ENCODE measurements around the gene DBN1.

The DBN1 gene

DNA sequence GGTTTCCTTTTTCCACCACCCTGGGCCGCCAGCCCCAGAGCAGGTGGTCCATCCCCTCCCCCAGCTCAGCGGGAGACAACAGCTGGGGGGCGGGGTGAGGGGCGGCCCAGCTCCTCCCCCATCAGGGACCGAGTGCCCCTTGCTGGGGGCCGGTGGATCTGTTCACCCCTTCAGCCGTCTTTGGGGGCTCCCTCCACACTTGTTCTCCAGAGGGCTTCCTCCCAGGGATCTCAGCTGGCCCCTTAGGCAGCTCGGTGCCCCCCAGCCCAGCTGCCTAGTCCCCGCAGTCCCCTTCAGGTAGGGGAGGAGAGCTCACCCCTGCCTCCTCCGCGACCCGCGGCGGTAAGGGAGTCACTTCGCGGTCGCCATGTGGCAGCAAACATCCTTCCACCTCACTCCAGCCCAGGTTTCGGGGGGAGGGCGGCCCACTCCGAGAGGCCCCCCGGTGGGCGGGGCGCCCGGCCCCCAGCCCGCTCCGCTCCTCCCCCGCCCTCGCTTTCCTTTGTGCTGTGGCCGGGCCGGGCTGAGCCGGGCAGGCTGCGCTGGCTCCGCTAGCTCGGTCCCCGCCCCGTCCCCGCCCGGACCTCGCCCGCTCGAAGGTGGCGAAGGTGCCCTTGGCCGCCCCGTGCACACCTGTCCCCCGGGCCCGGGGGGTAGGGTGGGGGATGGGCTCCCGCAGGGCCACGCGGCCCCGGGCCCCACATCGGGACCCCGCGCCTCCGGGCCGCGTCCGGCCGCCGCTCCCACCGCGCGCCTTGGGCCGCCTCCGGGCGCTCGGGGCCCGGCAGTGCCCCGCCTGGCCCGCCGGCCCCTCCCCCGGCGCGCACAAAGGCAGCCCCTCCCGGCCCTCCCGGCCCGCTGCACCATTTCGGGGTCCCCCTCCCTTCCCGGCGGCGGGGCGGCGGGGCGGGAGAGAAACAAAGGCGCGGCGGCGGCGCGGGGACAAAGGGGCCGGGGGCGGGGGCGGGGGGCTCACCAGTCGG is 683 bp downstream of the DBN1 start:
- DNase-seq (ENCODE audit: low read depth), result no peak

DNA sequence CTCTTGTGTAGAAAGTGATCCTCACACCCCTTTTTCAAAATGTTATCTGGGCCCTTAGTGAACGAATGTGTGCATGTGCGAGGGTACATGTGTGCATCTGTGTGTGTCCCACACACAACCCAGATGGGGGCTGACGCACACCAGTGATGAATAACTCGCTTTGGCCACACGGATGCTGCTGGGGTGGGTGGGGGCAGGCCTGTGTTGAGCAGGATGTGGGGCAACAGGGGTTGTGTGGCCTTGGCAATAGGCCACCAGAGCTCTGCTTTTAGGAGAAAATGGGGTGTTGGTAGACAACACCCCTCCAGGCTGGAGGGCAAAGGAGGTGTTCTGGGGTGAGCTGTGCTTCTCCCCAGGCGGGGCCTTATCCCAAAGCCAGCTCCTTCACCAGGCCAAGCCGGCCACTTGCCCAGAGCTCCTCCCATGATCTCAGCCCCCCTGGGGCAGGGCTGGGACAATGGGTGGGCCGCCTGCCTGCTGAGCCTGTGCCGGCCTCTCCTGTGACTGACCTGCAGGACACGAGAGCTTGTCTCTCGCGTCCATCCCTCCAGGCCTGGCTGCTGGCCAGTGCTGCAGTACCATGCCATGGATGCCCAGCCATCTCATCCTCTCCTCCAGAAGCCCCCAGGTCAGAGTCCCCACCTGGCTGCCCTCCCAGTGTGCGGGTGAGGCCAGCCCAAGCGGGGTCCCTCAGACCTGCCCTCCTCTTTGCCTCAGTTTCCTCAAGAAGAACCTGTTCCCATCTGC is 1.7 kb downstream of the DBN1 start:
- no peak for DNase-seq (ENCODE audit: low read depth)

DNA sequence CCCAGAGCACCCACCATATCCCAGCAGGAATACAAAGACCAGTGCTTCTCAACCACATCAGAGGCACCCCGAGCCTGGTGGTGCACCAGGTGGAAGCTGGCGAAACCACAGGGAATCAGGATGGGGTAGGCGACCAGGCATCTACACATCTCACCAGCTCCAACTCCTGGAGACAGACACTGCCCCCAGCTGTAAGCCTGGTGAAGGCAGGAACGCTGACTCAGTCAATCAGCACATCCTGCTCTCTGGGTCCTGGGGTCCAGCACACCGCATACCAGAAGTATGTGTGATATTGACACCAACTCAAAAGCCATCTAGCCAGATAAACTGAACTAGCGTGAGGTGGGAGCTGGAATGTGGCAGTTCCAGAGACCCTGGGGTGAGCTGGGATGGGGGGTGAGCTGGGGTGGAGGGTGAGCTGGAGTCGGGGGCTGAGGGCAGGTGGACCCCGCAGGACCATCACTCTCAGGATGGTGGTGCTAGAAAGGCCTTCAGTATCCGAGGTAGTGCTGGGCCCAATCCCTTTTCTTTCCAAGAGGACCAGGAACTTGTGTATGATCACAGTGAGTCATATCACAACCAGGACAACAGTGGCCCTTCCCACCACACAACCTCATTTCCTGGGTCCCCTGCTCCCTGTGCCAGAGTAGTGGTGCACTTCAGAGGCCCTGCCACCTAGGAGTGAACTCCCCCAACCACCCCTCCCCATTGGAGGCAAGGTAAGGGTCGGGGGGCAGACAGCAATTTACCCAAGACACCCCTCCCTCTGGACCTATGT is 2.5 kb downstream of the DBN1 start:
- DNase-seq (ENCODE audit: low read depth), result no peak

DNA sequence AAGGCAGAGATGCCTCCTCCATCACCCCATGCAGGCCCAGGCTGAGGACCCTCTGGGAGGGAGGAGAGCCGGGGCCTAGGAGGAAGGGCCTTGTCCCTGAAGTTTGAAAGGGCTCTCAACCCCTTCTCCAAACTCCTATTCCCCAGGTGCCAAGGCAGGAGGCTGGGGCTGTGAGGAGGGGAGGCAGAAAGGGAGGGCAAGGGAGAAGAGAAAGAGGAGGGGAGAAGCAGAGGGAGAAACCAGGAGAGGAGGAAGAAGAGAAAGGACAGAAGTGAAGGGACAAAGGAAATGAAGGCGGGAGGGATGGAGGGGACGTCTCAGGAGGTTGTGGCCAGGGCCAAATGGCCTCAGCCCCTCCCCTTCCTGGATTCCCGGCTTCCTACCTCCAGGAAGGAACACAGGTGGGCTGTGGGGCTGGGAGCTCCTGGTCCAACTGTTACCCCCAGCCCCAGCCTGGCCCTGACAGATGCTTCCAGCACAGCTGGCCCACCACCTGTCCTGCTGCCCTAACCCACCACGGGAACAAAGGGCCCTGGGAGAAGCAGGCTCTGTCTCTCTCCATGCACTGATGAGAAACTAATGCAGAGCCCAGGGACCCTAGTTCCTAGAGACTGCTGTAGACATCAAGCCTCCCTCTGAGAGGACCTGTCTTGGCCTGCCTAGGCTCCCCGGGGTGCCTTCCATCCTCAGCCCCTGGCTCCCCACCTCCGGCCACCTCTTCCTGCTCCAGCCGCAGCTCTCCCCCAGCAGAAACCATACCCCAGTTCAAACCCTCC is 3.5 kb downstream of the DBN1 start:
- no peak for DNase-seq (ENCODE audit: low read depth)

DNA sequence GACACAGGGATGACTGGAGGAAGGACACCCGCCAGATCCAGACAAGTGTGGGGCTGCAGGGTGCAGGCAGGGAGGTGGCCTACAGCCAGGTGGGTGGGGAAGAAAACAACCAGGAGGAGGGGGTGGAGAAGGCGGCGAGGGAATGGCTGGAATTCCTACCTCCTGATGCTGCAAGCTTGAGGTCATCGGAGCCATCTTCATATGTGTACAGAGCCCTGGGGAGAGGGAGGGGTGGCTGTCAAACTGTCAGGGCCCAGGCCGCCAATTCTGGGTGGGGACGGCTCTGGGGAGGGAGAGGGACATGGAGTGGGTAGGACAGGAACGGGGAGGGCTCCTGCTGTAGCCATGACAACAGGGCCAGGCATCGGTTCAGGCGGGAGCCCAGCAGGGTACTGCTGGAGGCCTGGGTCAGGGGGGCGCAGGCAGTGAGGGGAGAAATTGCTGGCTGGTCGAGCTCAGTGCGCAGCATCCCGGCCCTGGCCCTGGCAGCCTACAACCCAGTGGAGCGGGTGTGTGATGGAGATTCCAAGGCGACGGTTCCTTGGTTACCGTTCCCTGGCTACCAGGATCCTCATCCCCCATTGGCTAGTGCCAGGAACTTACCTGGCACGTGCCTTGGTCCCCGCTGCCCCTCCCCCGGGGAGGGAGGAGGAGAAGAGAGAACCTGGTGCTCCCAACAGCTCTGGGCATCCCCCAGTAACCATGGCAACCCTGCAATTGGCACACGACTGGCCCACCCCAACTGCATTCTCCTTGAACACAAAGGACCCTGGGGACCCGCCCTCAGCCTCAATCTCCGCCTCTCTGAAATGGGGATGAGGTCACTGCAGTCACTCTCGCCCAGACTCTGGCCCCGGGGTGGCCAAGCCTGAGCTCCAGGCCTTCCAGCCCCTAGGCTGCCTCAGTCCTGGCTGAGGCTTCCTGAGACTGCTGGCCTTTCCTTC is 4.5 kb downstream of the DBN1 start:
- no peak for DNase-seq (ENCODE audit: low read depth)

DNA sequence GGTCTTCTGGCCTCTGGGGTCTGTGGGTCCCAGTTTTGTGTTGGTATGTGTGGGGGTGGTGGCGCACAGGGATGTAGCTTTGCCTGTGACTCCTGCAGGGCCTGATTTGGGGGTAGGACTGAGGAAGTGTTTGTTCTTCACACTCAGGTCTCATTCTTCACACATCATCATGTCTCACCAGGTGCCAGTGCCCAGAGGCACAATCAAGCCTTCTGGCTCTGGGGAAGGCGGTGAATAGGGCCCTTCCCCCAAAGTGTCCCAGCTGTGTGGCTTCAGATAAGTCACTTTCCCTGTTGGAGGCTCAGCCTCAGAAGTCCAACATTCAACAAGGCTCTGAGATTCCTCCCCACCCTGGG is 5.1 kb downstream of the DBN1 start:
- no peak for DNase-seq (ENCODE audit: low read depth)

DNA sequence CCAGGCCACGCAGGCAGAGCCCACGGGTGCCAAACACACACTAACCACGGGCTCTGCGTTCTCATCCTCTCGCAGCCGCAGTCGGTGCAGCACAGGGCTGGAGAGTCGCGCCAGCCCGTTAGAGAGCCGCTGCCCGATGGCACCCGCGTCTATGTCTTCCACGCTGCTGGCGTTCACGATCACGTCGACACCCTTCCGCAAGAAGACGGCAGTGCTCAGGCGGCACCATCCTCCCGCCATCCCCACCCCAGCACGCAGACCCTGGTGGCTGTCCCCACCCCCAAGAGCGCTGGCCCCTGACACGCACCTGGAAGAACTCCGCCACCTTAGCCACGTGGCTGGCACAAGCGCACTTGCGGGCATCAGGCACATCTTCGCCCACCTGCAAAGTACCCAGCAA is 6.0 kb downstream of the DBN1 start:
- DNase-seq (ENCODE audit: low read depth), result no peak

DNA sequence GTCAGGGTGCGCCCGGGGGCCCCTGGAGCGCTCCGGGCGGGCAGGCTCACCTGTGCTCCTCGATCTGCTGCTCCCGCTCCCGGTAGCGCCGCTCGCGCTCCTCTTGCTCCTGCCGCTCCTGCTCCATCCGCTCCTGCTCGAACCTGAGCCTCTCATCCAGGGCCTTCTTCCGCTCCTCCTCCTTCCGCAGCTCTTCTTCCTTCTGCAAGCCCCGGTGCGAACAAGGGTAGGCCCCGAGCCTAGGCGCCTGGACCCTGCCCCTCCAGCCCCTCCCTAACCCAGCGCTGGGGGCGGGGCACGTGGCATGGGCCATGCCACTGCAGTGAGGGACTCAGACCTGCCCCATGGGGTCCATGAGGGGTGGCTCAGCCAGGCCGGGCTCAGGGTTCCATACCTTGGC is 6.6 kb downstream of the DBN1 start:
- DNase-seq (ENCODE audit: low read depth), result no peak

DNA sequence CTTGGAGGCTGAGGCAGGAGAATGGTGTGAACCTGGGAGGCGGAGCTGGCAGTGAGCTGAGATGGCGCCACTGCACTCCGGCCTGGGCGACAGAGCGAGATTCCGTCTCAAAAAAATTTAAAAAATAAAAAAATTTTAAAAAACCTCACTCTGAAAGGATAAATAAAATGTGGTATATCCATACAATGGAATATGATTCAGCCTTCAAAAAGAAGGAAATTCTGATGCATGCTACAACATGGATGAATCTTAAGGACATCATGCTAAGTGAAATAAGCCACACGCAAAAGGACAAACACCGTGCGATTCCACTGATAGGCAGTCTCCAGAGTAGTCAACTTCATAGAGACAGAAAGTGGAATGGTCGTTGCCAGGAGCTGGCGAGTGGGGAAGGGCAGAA is 8.4 kb downstream of the DBN1 start:
- DNase-seq (ENCODE audit: low read depth), result no peak

DNA sequence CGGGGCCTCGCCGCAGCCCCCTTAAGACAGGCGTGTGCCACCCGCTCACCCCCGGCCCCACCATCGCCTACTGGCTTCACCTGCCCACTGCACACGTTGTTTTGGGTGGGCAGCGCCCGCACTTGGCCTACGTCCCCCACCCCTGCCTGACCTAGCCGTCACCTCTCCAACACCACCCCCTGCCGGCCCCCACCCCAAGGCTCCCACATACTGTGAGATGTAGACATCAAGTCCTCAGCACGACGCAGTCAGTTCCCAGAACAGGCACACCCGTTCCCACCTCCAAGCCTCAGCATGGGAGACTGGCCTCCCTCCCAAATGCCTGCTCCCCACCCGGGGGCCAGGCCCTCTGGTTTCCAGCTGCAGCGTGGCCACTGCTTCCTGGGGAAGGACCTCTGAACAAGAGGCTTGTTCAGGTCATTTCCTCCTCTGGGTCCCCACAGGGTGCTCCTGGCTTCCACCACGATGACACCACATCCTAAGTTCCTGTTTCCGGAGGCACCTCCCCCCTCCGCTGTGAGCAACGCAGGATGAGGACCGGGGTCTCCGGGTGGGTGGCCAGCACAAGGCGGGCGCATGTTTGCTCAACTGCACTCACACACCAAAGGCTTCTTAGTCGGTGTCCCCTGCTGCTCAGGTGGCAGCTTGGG is 11.3 kb downstream of the DBN1 start:
- no peak for DNase-seq (ENCODE audit: low read depth)

DNA sequence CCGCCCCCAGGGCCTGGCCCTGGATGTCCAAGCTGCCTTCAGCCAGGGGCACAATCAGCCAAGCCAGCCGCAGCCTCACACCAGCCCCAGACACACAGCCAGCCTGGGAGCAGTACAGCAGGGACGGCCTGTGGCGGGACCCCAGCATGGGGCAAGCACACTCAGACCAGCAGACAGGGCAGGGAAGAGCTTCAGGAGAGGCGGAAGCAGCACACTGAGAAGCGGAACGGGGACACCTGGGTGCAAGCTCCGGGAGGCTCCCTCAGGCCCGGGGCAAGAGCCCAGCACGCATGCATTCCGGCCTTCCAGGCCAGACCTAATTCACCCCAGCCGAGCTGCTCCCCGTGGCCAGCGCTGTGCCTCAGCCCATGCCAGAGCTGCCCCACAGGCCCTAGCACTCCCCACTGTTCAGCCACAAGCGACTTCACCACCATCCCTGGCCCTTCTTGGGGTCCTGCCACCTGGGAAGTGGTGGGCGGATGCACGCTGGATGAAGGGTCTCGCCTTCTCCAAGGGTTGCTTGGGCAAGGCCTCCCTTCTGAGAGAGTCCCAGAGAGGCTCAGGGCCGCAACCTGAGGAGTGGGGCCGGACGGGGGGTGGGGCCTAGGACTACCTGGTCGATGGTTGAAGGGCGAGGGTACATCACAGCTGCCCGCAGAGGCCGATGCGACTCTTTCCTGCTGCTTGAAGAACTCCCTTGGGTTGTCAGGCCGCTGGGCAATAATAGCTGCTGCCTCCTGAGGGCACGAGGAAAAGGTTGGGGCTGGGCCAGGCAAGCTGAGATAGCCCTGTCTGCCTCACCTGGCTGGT is 13.4 kb downstream of the DBN1 start:
- DNase-seq (ENCODE audit: low read depth), result no peak

DNA sequence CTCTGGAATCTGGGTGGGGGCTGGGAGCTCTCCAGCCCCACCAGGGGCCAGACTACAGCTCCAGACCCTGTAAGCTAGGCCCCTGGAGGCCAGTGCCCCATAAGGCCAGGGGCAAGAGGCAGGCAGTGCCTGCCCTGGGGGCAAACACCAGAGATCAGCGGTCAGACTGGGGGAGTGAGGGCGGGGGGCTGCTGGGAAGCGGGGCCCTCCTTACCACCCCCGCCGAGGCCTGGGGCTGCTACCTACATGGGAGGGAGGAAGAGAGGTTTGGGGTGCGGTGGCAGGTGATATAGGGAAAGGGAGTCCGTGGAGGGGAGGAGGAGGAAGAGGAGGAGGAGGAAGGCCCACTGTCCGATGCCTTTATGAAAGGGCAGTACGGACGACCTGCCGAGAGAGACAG is 14.1 kb downstream of the DBN1 start:
- DNase-seq (ENCODE audit: low read depth), result no peak

DNA sequence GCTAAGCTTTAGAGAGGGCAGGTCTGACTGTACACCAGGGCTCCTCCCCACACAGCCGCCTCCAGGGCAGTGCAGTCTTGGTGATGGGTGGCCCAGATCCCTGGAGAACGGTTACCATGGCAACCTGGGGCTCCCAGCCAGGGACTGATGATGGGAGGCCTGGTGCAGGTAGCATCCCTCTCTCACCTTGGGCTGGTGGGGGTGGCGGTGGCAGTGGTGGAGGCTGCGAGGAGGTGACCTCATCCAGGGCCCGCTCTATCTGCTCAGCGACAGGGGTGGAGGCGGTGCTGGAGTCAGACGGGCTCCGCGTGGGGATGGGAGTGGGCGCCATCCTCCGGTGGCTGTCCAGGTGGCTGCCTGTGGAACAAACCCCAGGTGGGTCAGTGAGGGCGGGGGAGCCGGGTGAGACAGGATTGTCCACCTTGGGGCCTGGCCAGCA is 14.5 kb downstream of the DBN1 start:
- no peak for DNase-seq (ENCODE audit: low read depth)

DNA sequence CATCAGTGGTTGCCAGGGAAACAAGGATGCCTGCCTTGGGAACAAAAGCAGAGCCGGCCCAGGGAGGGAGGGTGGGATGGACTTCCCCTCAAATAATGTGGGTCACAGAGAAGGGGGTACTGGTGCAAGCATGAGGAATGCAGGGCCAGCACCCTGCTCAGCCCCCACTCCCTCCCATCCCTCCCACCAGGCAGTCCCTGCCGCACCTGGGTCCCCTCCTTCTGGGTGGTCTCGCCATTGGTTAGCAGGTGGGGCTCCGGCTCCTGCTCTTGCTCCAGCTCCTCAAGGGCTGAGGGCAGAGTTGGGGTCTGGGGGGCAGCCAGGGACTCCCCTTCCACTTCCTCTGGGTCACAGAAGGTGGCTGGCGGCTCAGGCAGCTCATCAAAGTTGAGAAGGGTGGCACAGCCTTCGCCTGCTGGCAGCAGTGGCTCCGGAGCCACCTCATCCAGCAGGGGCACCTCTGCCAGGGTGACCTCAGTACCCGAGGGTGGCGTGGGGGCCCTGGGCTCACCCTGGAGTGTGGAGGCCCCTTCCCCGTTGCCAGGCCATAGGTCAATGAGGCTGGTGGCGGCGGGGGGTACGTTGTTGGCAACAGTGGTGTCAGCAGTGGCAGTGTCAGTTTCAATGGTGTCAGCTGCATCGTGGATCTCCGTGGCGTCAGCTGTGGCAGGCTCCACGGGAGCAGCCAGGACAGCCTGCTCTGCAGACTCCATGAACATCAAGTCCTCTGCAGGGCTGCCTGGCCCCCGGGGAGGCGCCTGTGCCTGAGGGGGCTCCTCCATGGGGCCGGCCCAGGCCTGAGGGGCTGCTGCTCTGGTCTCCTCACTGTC is 15.4 kb downstream of the DBN1 start:
- no peak for DNase-seq (ENCODE audit: low read depth)

DNA sequence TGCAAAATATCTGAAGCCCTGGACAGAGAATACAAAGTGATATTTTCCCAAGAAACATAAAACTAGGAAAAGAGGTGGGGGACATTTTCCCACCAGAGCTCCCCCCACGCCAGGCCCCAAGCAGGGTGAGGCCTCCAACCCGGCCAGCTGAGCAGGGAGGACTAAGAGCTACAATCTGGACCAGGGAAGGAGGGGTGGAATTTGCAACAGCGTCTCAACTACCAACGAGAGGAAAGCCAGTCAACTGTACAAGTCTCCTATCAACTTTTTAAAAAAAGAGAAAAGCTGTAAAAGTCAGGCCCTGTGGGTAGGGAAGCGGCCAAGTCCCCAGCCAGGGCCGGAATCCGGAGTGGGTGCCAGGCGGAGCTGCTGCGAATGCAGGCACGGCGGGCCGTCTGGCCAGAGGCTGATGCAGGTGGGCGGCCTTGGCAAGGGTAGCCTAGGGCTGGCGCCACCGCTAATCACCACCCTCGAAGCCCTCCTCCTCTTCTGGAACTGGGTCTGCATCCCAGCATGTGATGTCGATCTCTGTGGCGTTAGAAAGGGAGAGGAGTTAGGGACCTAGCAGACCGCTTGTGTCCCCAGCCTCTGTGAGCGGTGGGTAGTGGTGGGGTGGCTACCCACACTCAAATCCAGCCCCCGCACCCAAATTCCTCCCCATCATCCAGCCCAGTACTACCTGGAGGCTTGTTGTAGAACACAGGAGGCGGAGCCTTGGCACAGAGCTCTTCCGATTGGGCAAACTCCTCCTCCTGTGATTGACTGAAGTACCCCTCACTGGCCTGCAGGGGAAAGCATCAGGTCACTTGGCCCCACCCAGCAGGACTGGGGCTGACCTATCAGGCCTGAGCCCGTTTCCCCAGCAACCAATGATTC is 16.2 kb downstream of the DBN1 start:
- DNase-seq (ENCODE audit: low read depth), result no peak

DNA sequence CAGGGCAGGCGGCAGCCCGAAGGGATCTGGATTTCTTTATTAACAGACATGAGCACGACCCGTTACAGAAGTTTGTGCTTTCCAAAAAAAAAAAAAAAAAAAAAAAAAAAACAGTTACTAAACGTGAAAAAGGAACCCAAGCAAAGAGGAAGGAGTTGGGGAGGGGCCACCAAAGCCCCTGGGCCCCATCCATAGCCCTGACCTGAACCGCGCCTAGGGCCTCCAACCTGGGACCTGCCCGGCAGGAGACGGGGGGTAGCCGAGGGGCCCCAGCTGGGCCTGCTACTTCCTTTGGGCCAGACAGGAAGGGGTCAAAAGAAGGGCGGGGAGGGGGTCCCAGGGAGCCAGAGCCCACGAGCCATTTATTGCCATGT is 16.9 kb downstream of the DBN1 start:
- DNase-seq (ENCODE audit: low read depth), result no peak

All from activated T-cell treated with anti-CD3 and anti-CD28 coated beads for 1 hour (primary cell).